NCI-H2081 (cell line): Measurements from ENCODE around the gene SFTA2.
A peak's percentile ranks its signal among the peaks of the same experiment; 100 is the strongest.
"Not testable (repeated sequence)": the region's sequence is repeated elsewhere in the genome, so short reads cannot be mapped to it uniquely, and the experiment has no call there.

Experiments used
- DNase-seq, 2 experiments: peaks; one replicate each; lab custom pipeline; 2025; lab: John Stamatoyannopoulos, UW

The SFTA2 gene

GRCh38 chr6:30931969-30932645 is at the start of gene SFTA2:
TSS of gene SFTA2 (minus strand) at chr6:30932170. CDS start at chr6:30932096, 74 bp downstream.
- no peak for DNase-seq

- no peak for DNase-seq
Measured at GRCh38 chr6:30979690-30980089, 47.7 kb upstream of the SFTA2 start.

GRCh38 chr6:30979141-30979540 is 47.2 kb upstream of the SFTA2 start:
- no peak for DNase-seq

GRCh38 chr6:30974490-30975252 is 42.7 kb upstream of the SFTA2 start:
- no peak for DNase-seq

- DNase-seq = no peak
Measured at GRCh38 chr6:30972816-30973215, 40.8 kb upstream of the SFTA2 start.

GRCh38 chr6:30970946-30971345 is 39.0 kb upstream of the SFTA2 start:
- no peak for DNase-seq

GRCh38 chr6:30969171-30969570 is 37.2 kb upstream of the SFTA2 start:
- DNase-seq = not testable (repeated sequence)

GRCh38 chr6:30966154-30966553 is 34.2 kb upstream of the SFTA2 start:
- no peak for DNase-seq

- DNase-seq = no peak
Measured at GRCh38 chr6:30965140-30965601, 33.2 kb upstream of the SFTA2 start.

GRCh38 chr6:30964075-30964474 is 32.1 kb upstream of the SFTA2 start:
- no peak for DNase-seq

- DNase-seq = no peak
Measured at GRCh38 chr6:30963641-30964040, 31.7 kb upstream of the SFTA2 start.

GRCh38 chr6:30962716-30963115 is 30.7 kb upstream of the SFTA2 start:
- DNase-seq = no peak

- DNase-seq = no peak
Measured at GRCh38 chr6:30960907-30961673, 29.1 kb upstream of the SFTA2 start.

GRCh38 chr6:30957716-30958115 is 25.7 kb upstream of the SFTA2 start:
- DNase-seq = no peak

GRCh38 chr6:30955367-30956042 is 23.5 kb upstream of the SFTA2 start:
- DNase-seq = peak; percentile 3 to 34

- DNase-seq = no peak
Measured at GRCh38 chr6:30954631-30955366, 22.8 kb upstream of the SFTA2 start.

GRCh38 chr6:30951907-30952469 is 20.0 kb upstream of the SFTA2 start:
- no peak for DNase-seq

- DNase-seq = no peak
Measured at GRCh38 chr6:30948811-30949210, 16.8 kb upstream of the SFTA2 start.

- DNase-seq = no peak
Measured at GRCh38 chr6:30947231-30947630, 15.3 kb upstream of the SFTA2 start.

GRCh38 chr6:30945281-30945680 is 13.3 kb upstream of the SFTA2 start:
- DNase-seq = no peak

- no peak for DNase-seq
Measured at GRCh38 chr6:30944051-30944450, 12.1 kb upstream of the SFTA2 start.
